Hepatic stellate cell (primary cell): ENCODE results near the gene CSDE1.
A peak's percentile ranks its signal among the peaks of the same experiment; 100 is the strongest.
"Not testable (repeated sequence)": the region's sequence is repeated elsewhere in the genome, so short reads cannot be mapped to it uniquely, and the experiment has no call there.

Source experiments
- DNase-seq: peaks from one replicate; pipeline ENCODE4 v3.0.0; 2011; ENCODE audit warnings: low spot score

CSDE1 gene

GRCh38 chr1:114757455-114758255, at the start of gene CSDE1:
CSDE1 (minus strand) TSS chr1:114757984; CDS start chr1:114739890, 18,094 bp downstream.
- DNase-seq: peak; percentile 86

- not testable (repeated sequence) for DNase-seq
These were observed 46.7 kb upstream of the CSDE1 start for GRCh38 chr1:114804449-114804848.

GRCh38 chr1:114803001-114803400, 45.2 kb upstream of the CSDE1 start:
- DNase-seq: no peak

- no peak for DNase-seq
These were observed 36.3 kb upstream of the CSDE1 start for GRCh38 chr1:114794038-114794437.

GRCh38 chr1:114790581-114790980, 32.8 kb upstream of the CSDE1 start:
- not testable (repeated sequence) for DNase-seq

- not testable (repeated sequence) for DNase-seq
These were observed 28.7 kb upstream of the CSDE1 start for GRCh38 chr1:114786440-114786839.

- DNase-seq: no peak
These were observed 24.7 kb upstream of the CSDE1 start for GRCh38 chr1:114782476-114782875.

GRCh38 chr1:114780344-114781226, 22.8 kb upstream of the CSDE1 start, which contains the start of gene SIKE1:
SIKE1 (minus strand) TSS chr1:114780685; CDS start chr1:114780607, 78 bp downstream.
- peak; percentile 80 for DNase-seq

- DNase-seq: no peak
These were observed 21.9 kb upstream of the CSDE1 start for GRCh38 chr1:114779722-114780121.

- not testable (repeated sequence) for DNase-seq
These were observed 18.9 kb upstream of the CSDE1 start for GRCh38 chr1:114776726-114777125.

- DNase-seq: no peak
These were observed 14.2 kb upstream of the CSDE1 start for GRCh38 chr1:114771992-114772391.

- no peak for DNase-seq
These were observed 13.2 kb upstream of the CSDE1 start for GRCh38 chr1:114770989-114771388.

- DNase-seq: no peak
These were observed 6.9 kb upstream of the CSDE1 start for GRCh38 chr1:114764689-114765088.

- no peak for DNase-seq
These were observed 560 bp upstream of the CSDE1 start for GRCh38 chr1:114758256-114758832.

- peak; percentile 21 for DNase-seq
These were observed 782 bp downstream of the CSDE1 start for GRCh38 chr1:114756949-114757454.

- peak; percentile 5 for DNase-seq
These were observed 1.5 kb downstream of the CSDE1 start for GRCh38 chr1:114756009-114756892.

- no peak for DNase-seq
These were observed 2.5 kb downstream of the CSDE1 start for GRCh38 chr1:114755006-114755931.

- DNase-seq: not testable (repeated sequence)
These were observed 4.1 kb downstream of the CSDE1 start for GRCh38 chr1:114753702-114754101.

GRCh38 chr1:114753143-114753542, 4.6 kb downstream of the CSDE1 start:
- DNase-seq: no peak

- DNase-seq: no peak
These were observed 7.0 kb downstream of the CSDE1 start for GRCh38 chr1:114750780-114751179.
